ENCODE results near the gene LIPG.
A peak's percentile ranks its signal among the peaks of the same experiment; 100 is the strongest.
"Not testable (repeated sequence)": the region's sequence is repeated elsewhere in the genome, so short reads cannot be mapped to it uniquely, and the experiment has no call there.

Gene LIPG

GRCh38 chr18:49579041-49579440 is 17.2 kb downstream of the LIPG start:
- not testable (repeated sequence) for DNase-seq

GRCh38 chr18:49579583-49579982 is 17.7 kb downstream of the LIPG start:
- DNase-seq, result not testable (repeated sequence)

GRCh38 chr18:49580279-49580678 is 18.4 kb downstream of the LIPG start:
- DNase-seq, result no peak

- no peak for DNase-seq
Observed at GRCh38 chr18:49581371-49581770, 19.5 kb downstream of the LIPG start.

GRCh38 chr18:49582579-49582978 is 20.7 kb downstream of the LIPG start:
- DNase-seq, result no peak

GRCh38 chr18:49584394-49584793 is 22.5 kb downstream of the LIPG start:
- no peak for DNase-seq

GRCh38 chr18:49584951-49585350 is 23.1 kb downstream of the LIPG start:
- DNase-seq, result not testable (repeated sequence)

GRCh38 chr18:49585781-49586663 is 24.2 kb downstream of the LIPG start:
- no peak for DNase-seq

- DNase-seq, result no peak
Observed at GRCh38 chr18:49588171-49588570, 26.3 kb downstream of the LIPG start.

GRCh38 chr18:49588971-49589370 is 27.1 kb downstream of the LIPG start:
- DNase-seq, result no peak

- no peak for DNase-seq
Observed at GRCh38 chr18:49590608-49591007, 28.8 kb downstream of the LIPG start.

GRCh38 chr18:49591271-49591670 is 29.4 kb downstream of the LIPG start:
- no peak for DNase-seq

- DNase-seq, result no peak
Observed at GRCh38 chr18:49591775-49592174, 29.9 kb downstream of the LIPG start.

GRCh38 chr18:49596687-49597086 is 34.8 kb downstream of the LIPG start:
- no peak for DNase-seq

GRCh38 chr18:49597157-49597931 is 35.5 kb downstream of the LIPG start:
- DNase-seq, result peak; percentile 75

GRCh38 chr18:49601211-49601610 is 39.4 kb downstream of the LIPG start:
- DNase-seq, result no peak

- no peak for DNase-seq
Observed at GRCh38 chr18:49608366-49609255, 46.8 kb downstream of the LIPG start.

- peak; percentile 32 for DNase-seq
Observed at GRCh38 chr18:49609256-49610021, 47.6 kb downstream of the LIPG start.

GRCh38 chr18:49610022-49610445 is 48.2 kb downstream of the LIPG start:
- DNase-seq, result no peak

GRCh38 chr18:49611316-49611715 is 49.5 kb downstream of the LIPG start:
- no peak for DNase-seq

GRCh38 chr18:49612515-49613033 is 50.7 kb downstream of the LIPG start:
- no peak for DNase-seq

- DNase-seq, result no peak
Observed at GRCh38 chr18:49613141-49613640, 51.3 kb downstream of the LIPG start.

Data from NCI-H226 (cell line).